Myometrial cell (primary cell): ENCODE measurements around the gene TMSB4X. TPM values are rescaled to one million over a fixed set of nuclear protein-coding genes. Genes with fewer than 3 reads are reported as not detected.

ENCODE experiments used
- total RNA-seq: library from RNA; depleted of rRNA; stranded (reverse); fragments of >200 nt; gene quantifications from 2 replicates; pipeline ENCODE4 v1.2.3, GENCODE V29; 2015

The TMSB4X gene
- total RNA-seq, result 5,169 and 6,786 TPM in 2 replicates

DNA sequence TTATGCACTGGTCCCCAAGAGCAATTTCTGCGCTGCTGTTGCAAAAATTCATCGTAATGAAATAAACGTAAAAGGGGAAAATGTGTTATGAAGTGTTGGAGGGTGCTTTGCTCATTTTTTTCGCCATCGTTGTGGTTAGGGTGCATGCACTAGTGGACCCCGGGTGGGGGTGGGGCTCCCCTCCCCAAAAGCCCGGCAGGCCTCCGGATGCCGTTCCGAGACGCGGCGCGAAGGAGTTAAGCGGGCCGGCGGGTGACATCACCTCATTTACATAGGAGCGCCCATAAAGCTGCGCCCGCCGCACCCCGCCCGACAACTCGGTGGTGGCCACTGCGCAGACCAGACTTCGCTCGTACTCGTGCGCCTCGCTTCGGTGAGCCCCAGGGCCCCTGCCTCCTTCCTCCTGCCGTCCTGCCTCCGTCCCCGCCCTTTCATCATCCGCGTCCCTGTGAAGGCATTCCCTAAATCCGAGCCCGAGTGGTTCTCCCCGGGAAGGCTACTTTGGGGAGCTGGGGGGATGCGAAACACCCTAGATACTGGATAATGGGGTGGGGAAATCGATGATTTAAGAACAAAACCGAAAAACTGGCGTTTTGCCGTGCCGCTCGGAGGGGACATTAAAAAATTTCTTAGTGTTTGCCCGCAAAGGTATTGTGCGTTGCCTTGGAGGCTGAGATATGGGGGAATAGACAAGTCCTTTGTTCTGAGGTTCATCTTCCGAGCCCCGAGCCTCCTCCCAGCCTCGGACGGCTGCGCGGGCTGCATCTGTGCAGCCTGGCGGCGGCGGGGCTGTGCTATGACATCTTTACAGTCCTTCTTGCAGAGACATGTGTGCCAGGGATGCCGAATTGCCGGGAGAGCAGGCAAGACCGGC is at the start of gene TMSB4X:
TMSB4X (plus strand) TSS at position 315 of the 874 bp plus-strand sequence.

Other genes with a start within 250 kb of the TMSB4X start
- 44.1 and 44.7 TPM in 2 replicates for gene PRPS2, start 183.7 kb upstream of the TMSB4X start, total RNA-seq
- gene TLR7, start 108.0 kb upstream of the TMSB4X start, total RNA-seq, result not detected in 2 replicates
- not detected in 2 replicates for gene TLR8, start 68.5 kb upstream of the TMSB4X start, total RNA-seq
- 0.86 TPM in 1 of 2 replicates, not detected in the other for gene FAM9C, start 69.5 kb downstream of the TMSB4X start, total RNA-seq